Measurements from ENCODE around the gene ARHGEF37.

ARHGEF37 gene

DNA sequence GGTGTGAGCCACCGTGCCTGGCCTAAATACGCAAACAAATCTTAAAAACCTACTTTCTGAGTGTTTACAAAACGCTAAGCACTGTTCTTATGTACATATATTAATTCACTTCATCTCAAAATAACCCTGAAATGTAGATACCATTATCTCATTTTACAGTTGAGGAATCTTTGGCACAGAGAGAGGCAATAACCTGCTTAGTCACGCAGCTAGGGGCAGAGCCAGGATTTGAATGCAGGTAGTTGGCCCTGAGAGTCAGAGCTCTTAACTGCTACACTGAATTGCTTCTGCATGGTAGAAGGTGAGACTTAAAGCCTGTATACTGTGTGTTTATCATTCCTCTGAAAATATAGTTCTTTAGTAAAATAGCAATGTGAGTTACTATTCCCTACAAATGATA is 21.9 kb downstream of the ARHGEF37 start:
- no peak for DNase-seq (ENCODE audit: low read depth in 2 of 2)

DNA sequence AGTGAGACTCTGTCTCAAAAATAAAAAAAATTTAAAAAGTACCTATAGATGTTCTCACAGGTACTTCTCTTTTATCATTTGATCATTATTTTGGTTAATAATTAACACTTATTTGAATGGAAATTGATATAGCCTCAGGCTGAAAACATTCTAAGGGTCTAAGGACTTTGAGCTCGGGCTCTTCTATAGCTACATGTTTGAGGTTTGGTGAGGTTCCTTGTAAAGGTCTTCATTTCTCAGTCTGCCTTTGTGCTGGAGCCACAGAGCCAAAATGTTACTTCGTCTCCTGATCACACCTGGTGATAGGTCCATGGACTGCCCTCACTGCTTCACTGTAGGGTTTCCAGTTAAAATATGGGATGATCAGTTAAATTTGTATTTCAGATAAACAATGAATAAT is 22.6 kb downstream of the ARHGEF37 start:
- no peak for DNase-seq (ENCODE audit: low read depth in 2 of 2)

DNA sequence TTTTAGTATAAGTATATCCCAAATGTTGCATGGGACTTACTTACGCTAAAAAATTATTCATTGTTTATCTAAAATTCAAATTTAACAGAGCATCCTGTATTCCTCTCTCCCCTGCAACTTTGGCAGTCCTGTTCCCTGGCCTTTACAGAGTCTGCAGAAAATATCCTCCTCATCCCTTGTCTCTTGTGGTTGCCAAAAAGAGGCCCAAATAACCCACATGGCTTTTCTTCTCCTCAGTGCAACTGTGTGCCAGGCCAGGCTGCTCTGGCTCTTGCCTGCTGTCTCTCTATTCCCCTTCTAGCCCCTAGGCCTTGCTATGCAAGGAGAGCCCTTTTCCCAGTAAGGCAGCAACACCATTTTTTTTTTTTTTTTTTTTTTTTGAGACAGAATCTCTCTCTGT is 23.0 kb downstream of the ARHGEF37 start:
- no peak for DNase-seq (ENCODE audit: low read depth in 2 of 2)

DNA sequence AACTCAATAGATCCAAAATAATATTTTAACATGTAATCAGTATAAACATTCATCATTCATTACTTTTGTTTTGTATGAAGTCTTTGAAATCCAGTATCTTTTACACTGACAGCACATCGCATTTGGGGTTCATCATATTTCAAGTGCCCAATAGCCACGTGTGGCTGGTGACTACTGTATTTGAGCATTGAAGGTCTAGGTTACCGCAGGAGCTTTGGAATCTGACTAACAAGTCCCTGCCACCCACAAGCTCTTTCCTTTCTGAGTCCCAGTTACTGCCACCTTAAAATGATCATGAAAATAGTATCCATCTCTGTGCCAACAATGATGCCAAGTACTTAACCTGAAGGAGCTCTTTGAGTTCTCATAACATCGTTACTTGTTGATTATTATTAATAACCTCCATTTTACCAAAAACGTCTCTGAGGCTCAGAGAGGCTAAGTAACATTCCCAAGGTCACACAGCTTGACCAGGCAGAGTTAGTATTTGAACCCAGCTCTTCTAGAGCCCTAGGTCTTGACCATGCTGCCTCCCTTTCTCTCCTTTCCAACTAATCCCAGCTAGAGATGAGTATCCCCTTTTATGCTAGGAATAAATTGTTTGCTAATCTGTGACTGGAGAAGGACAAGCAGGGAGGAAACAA is 24.2 kb downstream of the ARHGEF37 start:
- no peak for DNase-seq (ENCODE audit: low read depth in 2 of 2)

DNA sequence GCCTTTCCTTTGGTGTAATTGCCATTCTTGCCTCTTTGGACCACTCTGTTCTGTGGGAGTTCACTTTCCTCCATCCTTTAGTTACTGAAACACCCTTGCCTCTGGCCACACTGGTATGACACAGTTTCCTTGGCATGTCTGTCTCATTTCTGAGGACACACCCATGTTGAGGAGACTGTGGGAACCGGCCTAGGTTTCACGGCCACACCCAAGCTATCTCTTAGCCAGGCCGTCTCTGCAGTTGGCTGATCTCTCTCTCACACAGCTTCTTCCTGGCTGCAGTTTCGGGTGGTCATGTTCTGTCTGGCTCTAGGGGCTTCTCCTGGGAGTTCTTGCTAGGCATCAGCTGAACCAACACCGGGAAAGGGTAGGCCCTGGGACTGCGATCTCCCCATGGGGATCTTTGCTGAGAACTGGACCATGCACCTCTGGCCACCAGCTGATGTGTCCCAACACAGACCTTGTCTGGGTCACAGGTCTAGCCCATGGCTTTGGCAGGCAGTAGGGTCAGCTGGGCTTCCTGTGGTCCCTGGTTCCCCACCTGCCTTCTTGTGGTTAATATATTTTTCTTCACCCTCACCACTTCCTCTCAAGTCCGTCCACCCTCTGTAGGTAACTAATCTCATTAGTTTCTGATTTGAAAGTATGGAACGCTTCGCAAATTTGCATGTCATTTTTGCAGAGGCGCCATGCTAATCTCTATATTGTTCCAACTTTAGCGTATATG is 24.9 kb downstream of the ARHGEF37 start:
- DNase-seq (ENCODE audit: low read depth in 2 of 2), result peak in 1 of 2 experiments; percentile 20

DNA sequence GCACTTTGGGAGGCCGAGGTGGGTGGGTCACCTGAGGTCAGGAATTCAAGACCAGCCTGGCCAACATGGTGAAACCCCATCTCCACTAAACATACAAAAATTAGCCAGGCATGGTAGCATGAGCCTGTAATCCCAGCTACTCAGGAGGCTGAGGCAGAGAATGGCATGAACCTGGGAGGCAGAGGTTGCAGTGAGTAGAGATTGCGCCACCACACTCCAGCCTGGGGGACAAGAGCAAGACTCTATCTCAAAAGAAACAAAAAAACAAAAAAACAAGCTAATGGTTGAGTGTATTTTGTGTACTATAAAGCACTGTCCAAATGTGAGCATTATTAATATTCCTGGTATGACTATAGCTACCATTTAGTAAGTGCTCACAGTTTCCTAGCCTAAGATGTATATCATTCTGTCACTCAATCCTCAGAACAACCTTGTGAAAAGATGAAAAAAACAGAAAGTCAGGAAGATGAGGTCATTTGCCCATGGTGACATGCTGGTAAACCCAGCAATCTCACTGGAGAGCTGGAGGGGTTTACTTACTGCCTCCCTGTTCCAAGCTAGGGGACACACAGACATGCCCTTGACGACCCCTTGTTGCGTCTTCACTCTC is 27.7 kb downstream of the ARHGEF37 start:
- DNase-seq (ENCODE audit: low read depth in 2 of 2), result no peak

DNA sequence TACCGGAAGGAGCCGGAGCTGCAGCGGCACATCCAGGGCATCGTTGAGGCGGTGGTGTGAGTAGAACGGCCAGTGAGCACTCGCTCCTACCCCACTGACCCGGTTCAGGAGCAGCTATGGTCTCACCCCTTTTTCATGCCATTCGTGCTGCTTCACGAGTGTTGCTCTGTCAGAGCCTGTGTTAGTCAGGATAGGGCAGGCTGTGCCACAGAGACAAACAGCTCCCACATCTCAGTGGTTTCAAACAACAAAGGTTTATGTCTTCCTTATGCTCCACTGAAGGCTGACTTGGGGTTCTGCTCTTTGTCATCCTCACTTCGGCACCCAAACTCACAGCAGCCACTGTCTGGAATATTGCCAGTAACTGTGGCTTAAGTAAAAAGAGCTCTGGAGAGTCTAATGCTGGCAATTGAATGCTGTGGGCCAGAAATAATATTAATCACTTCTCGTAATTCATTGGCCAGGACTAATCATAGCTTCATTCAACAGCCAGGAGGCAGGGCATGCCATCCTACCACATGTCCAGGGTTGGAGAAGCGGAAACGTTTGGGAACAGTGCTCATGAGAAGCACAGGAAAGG is 28.4 kb downstream of the ARHGEF37 start:
- DNase-seq (ENCODE audit: low read depth in 2 of 2), result no peak

DNA sequence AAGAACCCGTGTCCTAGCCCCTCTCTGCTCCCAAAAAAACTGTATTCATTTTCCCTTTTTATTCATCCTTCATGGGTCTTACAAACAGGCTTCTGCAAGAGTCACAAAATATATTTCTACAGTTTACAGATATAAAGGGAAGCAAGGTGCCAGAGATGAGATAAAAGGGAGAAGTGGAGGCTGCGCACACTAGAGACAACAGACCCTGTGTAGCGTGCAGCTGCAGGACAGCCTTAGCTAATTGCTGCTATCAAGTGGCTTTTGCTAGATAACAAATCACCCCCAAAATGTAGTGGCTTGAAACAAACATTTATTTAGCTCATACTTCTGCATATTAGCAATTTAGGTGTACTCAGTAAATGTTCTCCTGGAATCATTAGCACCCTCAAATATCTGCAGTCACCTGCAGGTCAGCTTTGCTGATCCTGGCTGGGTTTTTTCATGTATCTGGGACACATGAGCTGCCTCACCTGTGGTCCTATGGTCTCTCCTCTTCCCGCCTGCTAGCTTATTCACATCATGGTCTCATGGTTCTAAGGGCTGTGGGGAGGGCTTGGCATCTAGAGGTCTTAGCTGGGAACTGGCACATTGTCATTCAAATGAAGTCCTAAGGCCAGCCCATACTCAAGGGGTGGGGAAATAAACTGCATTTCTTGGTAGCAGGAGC is 29.4 kb downstream of the ARHGEF37 start:
- no peak for DNase-seq (ENCODE audit: low read depth in 2 of 2)

DNA sequence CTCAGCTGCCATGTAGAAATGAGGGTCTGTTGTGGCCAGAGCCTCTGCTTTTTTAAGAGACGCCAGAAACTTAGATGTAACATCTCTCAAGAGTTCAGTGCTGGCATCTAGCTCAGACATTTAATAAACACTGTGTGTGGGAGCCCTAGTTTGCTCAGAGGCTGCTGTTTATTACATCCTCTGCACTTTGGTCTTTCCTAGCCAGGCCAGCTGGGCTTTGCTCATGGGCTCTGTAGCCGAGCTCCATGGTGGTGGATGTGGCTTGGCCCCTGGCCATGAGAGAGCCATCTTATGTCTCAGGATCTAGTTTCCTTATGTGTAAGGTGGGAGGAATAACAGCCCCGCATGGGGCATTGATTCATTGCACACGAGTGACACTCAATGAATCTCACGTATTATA is 30.0 kb downstream of the ARHGEF37 start:
- peak in 1 of 2 experiments; percentile 9 for DNase-seq (ENCODE audit: low read depth in 2 of 2)

DNA sequence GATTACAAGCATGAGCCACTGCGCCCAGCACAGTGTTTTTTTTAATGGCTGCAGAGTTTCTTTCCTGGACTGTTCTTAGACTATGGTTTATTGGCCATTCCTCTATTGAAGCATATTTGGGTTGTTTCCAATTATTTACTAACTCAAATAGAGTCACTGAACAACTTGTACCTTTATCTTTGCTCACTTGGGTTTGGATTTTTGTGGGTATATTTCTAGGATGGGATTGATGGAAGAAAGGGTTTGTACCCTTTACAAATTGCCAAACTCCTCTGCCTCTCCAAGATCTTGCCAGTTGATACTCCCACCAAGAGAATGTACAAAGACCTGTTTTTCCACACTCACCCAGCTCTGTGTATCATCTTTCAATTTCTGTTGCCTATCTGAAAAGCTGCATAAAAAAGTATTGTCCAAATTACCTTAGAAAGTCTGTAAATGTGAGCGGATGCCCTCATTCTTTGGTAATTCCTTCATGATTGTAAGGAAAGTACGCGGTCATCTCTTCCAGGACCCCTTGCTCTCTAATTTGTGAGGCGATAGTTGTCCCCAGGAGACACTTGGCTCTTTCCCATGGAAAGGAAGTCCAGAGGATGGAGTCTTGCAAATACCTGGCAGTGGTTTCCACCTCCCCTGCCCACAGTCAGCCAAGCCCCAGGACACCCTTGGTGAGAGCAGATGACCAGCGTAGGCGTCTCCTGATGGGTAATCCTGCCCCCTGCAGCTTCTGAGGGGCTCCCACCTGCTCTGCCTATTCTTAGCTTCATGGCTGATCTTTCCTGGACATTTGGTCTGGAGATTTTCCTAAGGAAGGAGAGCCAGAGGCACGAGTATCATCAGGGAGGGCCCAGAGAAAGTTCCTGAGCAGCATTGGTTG is 33.0 kb downstream of the ARHGEF37 start:
- no peak for DNase-seq (ENCODE audit: low read depth in 2 of 2)

DNA sequence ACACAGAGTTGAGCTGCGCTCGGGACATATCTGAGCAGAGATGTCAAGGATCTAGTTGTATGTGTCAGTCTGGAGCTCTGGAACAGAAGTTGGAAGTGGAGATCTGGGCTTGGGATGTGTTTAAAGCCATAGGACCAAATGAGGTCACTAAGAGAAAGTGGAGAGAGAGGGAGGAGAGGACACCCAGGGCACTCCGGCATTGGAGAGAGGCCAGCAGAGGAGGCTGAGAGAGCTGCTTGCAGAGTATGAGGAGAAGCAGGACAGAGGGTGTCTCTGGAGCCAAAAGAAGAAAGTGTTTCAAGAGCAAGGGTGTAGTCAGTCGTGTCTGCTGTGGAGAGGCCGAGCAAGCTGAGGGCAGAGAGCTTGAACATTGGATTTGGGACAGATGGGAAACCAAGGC is 34.7 kb downstream of the ARHGEF37 start:
- DNase-seq (ENCODE audit: low read depth in 2 of 2), result no peak

DNA sequence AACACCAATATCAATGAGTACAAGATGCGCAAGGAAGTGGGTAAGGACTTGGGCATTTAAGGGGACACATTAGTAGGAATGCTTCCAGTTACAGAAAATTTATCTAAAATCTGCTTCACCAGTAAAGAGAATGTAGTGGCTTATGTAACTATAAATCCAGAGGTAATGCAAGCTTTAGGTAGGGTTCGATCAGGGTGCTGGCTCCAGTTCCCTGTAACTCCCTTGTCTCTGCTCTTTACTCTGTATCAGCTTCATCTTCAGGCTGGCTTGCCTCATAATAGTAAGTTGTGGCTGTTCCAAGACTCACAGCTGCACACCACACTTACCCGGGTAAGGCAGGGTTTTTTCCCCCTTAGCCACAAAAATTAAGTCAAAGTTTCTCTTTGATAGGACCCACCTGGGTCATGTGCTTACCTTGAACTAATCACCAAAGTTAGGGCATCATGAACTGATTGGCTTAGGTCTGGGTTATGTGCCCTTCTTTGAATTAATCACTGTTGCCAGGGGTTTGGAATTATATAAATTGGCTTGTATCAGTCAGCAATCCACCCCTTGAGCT is 35.5 kb downstream of the ARHGEF37 start:
- no peak for DNase-seq (ENCODE audit: low read depth in 2 of 2)

DNA sequence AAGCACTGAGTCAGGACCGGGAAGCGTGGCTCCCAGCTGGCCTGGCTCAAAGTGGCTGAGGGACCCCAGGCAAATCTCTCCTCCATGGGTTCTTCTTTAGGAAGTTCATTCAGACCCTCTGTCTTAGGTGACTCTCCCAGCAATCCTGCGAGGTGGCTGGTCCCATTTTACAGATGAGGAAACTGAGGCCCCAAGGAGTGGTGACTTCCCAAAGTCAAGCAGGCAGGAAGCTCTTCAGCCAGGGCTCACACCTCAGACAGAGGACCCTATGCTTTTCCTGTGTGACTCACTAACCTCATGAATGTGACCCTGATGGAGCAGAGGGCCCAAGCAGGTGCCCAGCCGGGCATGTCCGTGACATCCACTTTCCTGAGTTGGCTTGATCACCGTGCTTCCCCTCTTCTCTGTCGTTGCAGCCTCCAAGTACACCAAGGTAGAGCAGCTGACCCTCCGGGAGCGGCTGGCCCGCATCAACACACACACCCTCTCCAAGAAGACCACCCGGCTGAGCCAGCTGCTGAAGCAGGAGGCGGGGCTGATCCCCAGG is 36.5 kb downstream of the ARHGEF37 start:
- DNase-seq (ENCODE audit: low read depth in 2 of 2), result no peak

DNA sequence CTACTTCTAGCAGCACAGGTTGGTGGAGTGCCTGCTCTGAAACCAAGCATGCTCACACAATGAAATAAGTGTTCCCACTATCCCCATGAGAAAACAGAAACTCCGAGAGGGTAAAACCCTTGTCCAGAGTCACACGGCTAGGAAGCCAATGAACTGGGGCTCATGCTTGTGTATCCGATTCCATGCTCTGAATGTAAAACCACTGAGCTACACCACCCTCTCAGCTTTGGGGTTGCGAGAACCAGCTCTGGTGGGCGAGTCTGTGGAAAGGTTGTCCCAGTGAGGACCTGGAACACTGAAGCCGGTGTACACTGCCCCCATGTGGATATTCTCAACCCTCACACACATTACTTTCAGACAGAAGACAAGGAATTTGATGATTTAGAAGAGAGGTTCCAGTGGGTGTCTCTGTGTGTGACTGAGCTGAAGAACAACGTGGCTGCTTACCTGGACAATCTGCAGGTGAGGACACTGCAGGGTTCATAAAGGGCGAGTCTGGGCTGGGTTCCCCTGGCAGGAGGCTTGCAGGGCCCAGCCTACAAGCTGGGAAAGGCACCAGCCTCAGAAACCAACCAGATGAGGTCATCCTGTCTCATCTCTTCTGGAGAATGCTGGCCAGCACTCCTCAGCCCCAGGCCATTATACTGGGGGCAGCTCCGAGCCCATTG is 37.4 kb downstream of the ARHGEF37 start:
- DNase-seq (ENCODE audit: low read depth in 2 of 2), result peak in 1 of 2 experiments; percentile 17

DNA sequence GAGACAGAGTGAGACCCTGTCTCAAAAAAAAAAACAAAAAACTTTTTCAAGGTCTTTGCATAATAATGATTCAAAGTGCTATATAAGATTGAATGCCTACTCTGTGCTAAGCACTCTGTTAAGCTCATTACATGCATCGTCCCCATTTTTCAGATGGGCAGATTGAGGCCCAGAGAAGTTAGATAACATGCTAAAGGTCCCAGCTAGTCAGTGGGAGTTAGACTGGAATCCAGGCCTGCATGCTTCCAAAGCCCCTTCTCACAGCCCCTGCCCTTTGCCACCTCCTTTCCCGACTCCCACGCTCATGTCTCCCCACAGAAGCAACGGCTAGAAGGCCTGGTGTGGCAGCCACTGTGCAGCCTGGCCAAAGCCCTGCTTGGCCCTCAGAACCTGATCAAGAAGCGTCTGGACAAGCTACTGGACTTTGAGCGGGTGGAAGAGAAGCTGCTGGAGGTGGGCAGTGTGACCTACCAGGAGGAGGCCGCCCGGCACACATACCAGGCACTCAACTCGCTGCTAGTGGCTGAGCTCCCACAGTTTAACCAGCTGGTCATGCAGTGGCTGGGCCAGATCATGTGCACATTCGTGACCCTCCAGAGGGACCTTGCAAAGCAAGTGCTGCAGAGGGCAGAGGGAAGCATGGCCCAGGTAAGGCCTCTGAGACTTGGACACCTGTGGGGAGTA is 40.3 kb downstream of the ARHGEF37 start:
- DNase-seq (ENCODE audit: low read depth in 2 of 2), result no peak

DNA sequence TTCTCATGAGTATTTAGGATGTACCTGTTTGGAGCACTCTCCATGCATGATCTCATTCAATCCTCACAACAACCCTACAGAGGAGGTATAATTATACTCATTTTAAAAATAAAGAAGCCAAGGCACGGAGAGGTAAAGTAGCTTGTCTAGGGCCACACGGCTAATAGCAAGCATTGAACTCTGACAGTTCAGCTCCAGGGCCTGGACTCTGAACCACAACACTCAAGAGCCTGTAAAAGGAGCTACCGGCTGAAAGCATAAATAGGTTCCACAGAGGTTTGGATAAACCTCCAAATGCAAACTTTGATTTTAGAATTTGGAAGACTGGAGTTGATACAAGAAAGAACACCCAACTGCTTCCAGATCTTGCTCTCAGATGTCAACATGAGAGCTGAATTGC is 41.2 kb downstream of the ARHGEF37 start:
- no peak for DNase-seq (ENCODE audit: low read depth in 2 of 2)

DNA sequence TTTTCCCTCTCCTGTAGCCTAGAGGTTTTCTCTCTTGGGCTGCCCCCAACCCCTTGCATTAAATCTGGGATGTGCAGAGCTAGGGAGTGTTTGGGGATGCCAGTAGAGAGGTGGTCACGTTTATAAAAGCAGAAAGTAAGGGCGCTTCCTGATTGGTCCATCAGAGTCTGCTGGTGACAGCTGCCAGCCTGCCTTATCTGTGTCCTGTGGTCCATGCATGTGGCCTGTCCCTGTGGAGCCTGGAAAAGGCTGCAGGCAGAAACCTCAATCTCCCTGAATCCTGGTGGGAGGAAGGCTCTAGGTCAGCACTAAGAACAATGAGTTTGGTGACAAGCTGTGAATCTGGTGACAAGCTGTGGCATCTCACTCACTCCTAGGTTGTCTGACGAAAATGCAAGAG is 42.2 kb downstream of the ARHGEF37 start:
- no peak for DNase-seq (ENCODE audit: low read depth in 2 of 2)

DNA sequence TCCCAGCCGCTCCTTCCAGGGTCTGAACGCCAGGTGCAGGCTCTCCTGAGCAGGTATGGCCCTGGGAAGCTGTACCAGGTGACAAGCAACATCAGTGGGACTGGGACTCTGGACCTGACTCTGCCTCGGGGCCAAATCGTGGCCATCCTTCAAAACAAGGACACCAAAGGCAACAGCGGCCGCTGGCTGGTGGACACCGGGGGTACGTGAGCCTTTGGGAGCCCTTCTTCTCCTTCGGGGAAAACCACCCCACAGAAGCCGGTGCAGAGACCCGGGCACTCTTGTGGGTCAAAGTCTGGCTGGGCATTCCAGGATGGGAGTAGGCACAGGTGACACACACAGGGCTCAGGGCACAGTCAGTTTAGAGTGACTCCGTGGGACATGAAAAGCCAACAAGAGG is 45.8 kb downstream of the ARHGEF37 start:
- no peak for DNase-seq (ENCODE audit: low read depth in 2 of 2)

DNA sequence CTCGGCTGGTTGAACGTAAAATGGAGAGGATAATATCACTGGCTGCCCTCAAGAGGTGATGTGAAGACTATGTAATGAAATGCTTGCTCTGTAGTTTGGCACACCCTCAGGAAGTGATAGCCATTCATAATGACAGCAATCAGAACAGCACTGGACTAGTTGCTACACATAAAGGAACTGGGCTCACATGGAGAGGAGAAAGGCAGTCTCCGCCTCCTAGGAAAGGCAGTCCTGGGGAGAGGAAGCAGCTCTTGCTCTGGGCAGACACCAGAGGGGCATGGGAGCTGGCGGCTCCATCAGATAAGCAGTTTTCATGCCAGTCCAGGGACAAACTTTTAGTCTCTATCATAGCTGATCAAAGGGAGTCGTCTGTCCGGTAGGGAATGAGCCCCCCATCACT is 46.9 kb downstream of the ARHGEF37 start:
- no peak for DNase-seq (ENCODE audit: low read depth in 2 of 2)

Data from fibroblast of skin of left quadriceps (primary cell).